Right lobe of liver (tissue), 4 donors: Measurements from ENCODE around the gene RAB32.

ENCODE experiments used
- POLR2A ChIP-seq: fragments of 450-650 bp; IDR thresholded peaks from one replicate; pipeline ENCODE4 v1.6.1; 2017; ENCODE audit warnings: antibody characterized with exemption, mild to moderate bottlenecking
- TF ChIP-seq, protein P1 (sequence below), 4 donors: fragments of 200-600 bp in 3 of 4; fragments of 450-650 bp in 1 of 4; IDR thresholded peaks; one replicate each; pipeline versions ENCODE4 v1.5.1 to v1.8.0; 2016 to 2022; ENCODE audit warnings: antibody characterized with exemption in 4 of 4, mild to moderate bottlenecking in 2 of 4
- donor health status: DM: no; HTN: no; CAD: no.
- donor health status: DM: no; HTN: no; CAD: no.
- donor health status: DM: no; HTN: yes; CAD: no.

DNA sequence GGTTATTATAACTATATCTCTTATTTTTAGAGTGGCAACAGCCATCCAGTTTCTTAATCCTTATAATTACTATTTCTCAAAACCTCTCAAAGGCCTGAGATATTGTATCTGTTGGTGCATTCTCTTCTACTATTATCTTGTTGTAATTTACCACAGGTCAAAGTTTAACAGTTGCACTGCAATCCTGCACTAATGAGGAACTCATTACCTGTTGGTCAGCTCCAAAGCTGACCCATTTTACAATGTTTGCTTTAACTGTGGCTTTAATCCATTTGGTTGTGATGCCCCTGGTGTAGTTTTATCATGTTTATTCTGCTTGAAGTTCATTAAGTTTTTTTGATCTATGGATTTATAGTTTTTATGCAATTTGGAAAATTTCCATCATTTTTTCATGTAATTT, 48.8 kb downstream of the RAB32 start:
- TF ChIP-seq POLR2A, result no peak
- TF ChIP-seq, protein P1, sequence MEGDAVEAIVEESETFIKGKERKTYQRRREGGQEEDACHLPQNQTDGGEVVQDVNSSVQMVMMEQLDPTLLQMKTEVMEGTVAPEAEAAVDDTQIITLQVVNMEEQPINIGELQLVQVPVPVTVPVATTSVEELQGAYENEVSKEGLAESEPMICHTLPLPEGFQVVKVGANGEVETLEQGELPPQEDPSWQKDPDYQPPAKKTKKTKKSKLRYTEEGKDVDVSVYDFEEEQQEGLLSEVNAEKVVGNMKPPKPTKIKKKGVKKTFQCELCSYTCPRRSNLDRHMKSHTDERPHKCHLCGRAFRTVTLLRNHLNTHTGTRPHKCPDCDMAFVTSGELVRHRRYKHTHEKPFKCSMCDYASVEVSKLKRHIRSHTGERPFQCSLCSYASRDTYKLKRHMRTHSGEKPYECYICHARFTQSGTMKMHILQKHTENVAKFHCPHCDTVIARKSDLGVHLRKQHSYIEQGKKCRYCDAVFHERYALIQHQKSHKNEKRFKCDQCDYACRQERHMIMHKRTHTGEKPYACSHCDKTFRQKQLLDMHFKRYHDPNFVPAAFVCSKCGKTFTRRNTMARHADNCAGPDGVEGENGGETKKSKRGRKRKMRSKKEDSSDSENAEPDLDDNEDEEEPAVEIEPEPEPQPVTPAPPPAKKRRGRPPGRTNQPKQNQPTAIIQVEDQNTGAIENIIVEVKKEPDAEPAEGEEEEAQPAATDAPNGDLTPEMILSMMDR (IDR thresholded peaks at IDR 0.05), result no peak
